ENCODE data around the gene CDH18. TPM values are rescaled to one million over a fixed set of nuclear protein-coding genes. Genes with fewer than 3 reads are reported as not detected.

CDH18 gene
- total RNA-seq, 1 donor = 16.6 TPM

DNA sequence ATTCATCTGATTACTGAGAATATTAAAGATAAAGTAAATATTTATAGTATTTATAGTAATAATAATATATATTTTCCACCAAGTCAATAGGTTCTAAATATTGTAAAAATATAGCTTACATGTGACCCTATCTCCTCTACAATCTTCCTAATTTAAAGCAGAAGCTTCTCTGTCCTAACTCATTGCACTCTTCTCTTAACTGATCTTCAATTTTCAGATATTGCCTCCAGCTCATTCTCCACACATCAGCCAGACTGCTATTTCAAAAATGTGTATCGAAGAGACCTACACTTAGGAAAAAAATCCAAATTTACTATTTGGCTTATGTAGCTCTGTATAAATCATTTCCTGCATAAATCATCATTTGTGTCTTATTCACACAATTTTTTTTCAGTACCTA lies 47.8 kb downstream of the CDH18 start:
- TF ChIP-seq CTCF (IDR thresholded peaks at IDR 0.05; ENCODE audit: insufficient read depth, low read length) = no peak
- no peak overlapping the region for H3K4me3 ChIP-seq (ENCODE audit: low read depth, low read length)
- no peak for DNase-seq (ENCODE audit: low read depth)

DNA sequence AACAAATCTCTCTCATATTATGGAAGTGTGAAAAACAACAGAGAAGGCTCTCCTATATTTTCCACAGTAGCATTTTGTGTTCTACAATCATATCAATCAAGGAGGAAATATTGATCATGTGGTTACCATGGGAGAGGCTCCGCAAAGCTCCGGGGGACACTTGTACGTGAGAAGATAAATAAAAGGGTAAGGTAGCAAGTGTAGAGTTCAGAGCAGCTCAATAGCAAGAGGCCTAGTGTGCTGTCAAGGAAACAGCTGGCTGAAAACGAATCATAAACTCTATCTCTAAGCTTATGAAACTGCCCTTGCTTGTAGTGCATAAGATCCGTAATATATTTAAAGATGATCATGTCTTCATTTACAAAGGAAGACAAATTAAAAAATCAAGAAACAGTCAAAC lies 57.5 kb downstream of the CDH18 start:
- TF ChIP-seq CTCF (IDR thresholded peaks at IDR 0.05; ENCODE audit: insufficient read depth, low read length) = no peak
- H3K4me3 ChIP-seq (ENCODE audit: low read depth, low read length) = no peak overlapping the region
- DNase-seq (ENCODE audit: low read depth) = no peak

DNA sequence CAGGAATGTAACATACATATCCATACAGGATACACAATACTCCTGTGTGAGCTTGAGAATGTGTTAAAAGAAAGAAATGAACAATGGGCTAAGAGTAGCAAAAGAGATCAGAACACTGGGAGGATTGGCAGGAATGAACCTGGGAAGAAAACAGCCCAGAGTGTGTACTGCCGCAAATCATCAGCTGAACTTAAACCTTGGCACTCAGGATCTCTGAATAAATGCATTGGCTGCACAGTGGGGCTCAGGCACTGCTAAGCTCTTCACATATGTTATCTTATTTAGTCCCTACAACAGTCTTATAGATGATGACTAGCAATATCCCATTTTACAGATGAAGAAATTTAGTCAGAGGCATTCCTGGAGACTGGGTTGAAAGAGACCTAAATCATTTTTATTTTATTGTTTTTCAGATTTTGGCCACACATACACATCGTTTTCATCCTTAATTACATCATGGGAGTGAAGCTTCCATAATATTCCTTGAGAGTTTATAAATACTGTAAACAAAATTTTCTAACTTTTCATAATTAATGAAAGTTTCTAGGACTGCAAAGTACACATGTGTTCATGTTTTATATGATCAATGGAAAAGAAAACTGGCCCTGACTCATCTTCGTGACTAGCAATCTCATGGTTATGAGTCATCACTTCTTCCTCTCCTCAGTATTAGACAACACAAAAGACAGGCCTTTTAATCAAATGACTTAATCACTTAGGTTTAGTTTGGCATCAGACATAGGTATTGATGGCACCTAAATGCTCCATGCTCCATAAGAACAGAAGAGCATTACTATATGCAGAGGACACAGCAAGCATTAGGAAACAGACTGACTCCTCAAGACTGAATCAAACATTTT lies 59.2 kb downstream of the CDH18 start:
- TF ChIP-seq CTCF (IDR thresholded peaks at IDR 0.05; ENCODE audit: insufficient read depth, low read length) = no peak
- peak; percentile 85 for DNase-seq (ENCODE audit: low read depth)
- no peak overlapping the region for H3K4me3 ChIP-seq (ENCODE audit: low read depth, low read length)

GRCh38 chr5:19927919-19928318 lies 60.1 kb downstream of the CDH18 start:
- peak; percentile 16 for DNase-seq (ENCODE audit: low read depth)
- H3K4me3 ChIP-seq (ENCODE audit: low read depth, low read length) = no peak overlapping the region
- TF ChIP-seq CTCF (IDR thresholded peaks at IDR 0.05; ENCODE audit: insufficient read depth, low read length) = no peak

DNA sequence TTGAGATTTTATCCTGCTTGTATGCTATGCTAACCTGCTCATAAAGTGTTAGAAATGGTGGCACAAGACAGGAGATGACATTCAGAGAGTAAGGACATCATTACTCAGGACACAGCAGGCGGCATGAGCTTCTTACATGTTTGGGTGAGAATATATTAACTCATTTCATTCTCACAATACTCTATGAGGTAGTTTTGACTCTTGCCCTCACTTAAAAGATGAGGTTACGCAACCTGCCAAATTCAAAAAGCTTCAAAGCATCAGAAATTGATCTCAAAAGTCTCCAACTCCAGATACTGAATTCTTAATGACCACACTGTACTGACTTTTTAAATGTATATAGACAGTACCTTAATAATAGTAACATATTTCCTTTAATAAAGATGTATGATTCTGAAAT lies 60.8 kb downstream of the CDH18 start:
- no peak for DNase-seq (ENCODE audit: low read depth)
- H3K4me3 ChIP-seq (ENCODE audit: low read depth, low read length) = no peak overlapping the region
- no peak for TF ChIP-seq CTCF (IDR thresholded peaks at IDR 0.05; ENCODE audit: insufficient read depth, low read length)

GRCh38 chr5:19923742-19924141 lies 64.3 kb downstream of the CDH18 start:
- no peak for TF ChIP-seq CTCF (IDR thresholded peaks at IDR 0.05; ENCODE audit: insufficient read depth, low read length)
- peak; percentile 13 for DNase-seq (ENCODE audit: low read depth)

More at GRCh38 chr5:19923742-19924141, 64.3 kb downstream of the CDH18 start:
- no peak overlapping the region for H3K4me3 ChIP-seq (ENCODE audit: low read depth, low read length)

Data from fibroblast of the aortic adventitia (primary cell).